ENCODE results near the gene CDS1. TPM values are rescaled to one million over a fixed set of nuclear protein-coding genes. Genes with fewer than 3 reads are reported as not detected.

Gene CDS1
- total RNA-seq, 2 donors from 2014 or later = 5.8 to 8.9 TPM

GRCh38 chr4:84632092-84632491, 49.2 kb downstream of the CDS1 start:
- Mint-ChIP-seq H3K27me3 (ENCODE audit: insufficient read depth) (no peaks in the 10 kb centered on the region), H3K36me3 (ENCODE audit: low read depth) (peaks cover 6% of the 10 kb centered on the region), H3K27ac (no peak overlapping the region), H3K9me3 (no peaks in the 10 kb centered on the region), H3K4me1 (no peaks in the 10 kb centered on the region), H3K4me3 (no peak overlapping the region)
- Histone ChIP-seq H3K4me3 (ENCODE audit: low read length) (no peak overlapping the region), H3K4me1 (ENCODE audit: control insufficient read depth, insufficient read depth, low read length) (no peaks in the 10 kb centered on the region), H3K27ac (ENCODE audit: low read depth, low read length) (no peak overlapping the region), H3K9ac (ENCODE audit: extremely low read depth, low read length, poor library complexity, severe bottlenecking) (no peak overlapping the region), H3K36me3 (ENCODE audit: control insufficient read depth, insufficient read depth, low read length) (no peaks in the 10 kb centered on the region), H3K9me3 (ENCODE audit: control insufficient read depth, low read length) (no peaks in the 10 kb centered on the region), H3K27me3 (ENCODE audit: control insufficient read depth, insufficient read depth, low read length, poor library complexity, severe bottlenecking) (no peaks in the 10 kb centered on the region)
- TF ChIP-seq, protein P1, sequence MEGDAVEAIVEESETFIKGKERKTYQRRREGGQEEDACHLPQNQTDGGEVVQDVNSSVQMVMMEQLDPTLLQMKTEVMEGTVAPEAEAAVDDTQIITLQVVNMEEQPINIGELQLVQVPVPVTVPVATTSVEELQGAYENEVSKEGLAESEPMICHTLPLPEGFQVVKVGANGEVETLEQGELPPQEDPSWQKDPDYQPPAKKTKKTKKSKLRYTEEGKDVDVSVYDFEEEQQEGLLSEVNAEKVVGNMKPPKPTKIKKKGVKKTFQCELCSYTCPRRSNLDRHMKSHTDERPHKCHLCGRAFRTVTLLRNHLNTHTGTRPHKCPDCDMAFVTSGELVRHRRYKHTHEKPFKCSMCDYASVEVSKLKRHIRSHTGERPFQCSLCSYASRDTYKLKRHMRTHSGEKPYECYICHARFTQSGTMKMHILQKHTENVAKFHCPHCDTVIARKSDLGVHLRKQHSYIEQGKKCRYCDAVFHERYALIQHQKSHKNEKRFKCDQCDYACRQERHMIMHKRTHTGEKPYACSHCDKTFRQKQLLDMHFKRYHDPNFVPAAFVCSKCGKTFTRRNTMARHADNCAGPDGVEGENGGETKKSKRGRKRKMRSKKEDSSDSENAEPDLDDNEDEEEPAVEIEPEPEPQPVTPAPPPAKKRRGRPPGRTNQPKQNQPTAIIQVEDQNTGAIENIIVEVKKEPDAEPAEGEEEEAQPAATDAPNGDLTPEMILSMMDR (conservative IDR thresholded peaks at IDR 0.05) = no peak
- 100% methylated on average over 2 of the region's 2 CpGs for WGBS, 2 experiments (ENCODE audit: insufficient coverage in 1 of 2, insufficient read length in 1 of 2)
- no peak for DNase-seq

DNA sequence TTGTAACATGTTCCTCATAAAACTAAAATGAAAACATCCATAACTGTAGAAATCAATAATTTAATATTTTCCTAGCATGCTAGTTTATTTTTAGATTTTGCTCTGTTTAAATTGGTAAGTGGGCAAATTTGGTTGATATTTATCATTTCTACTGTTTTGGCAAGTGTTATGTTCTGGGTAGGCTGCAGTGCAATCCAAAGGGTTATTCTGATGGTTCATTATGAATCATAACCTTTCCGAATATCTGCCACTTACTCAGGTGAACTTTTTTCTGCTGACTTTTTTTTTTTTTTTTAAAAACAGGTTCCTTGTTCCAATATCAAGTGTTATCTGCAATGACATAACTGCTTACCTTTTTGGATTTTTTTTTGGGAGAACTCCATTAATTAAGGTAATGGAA, 52.0 kb downstream of the CDS1 start:
- Histone ChIP-seq H3K4me1 (ENCODE audit: control insufficient read depth, insufficient read depth, low read length) (no peaks in the 10 kb centered on the region), H3K27me3 (ENCODE audit: control insufficient read depth, insufficient read depth, low read length, poor library complexity, severe bottlenecking) (no peaks in the 10 kb centered on the region), H3K9ac (ENCODE audit: extremely low read depth, low read length, poor library complexity, severe bottlenecking) (no peak overlapping the region), H3K9me3 (ENCODE audit: control insufficient read depth, low read length) (no peaks in the 10 kb centered on the region), H3K4me3 (ENCODE audit: low read length) (no peak overlapping the region), H3K36me3 (ENCODE audit: control insufficient read depth, insufficient read depth, low read length) (no peaks in the 10 kb centered on the region), H3K27ac (ENCODE audit: low read depth, low read length) (no peak overlapping the region)
- Mint-ChIP-seq H3K4me1 (no peaks in the 10 kb centered on the region), H3K27me3 (ENCODE audit: insufficient read depth) (no peaks in the 10 kb centered on the region), H3K4me3 (no peak overlapping the region), H3K27ac (no peak overlapping the region), H3K9me3 (no peaks in the 10 kb centered on the region), H3K36me3 (ENCODE audit: low read depth) (peaks cover 6% of the 10 kb centered on the region)
- no peak for DNase-seq
- TF ChIP-seq, protein P1 (conservative IDR thresholded peaks at IDR 0.05) = no peak
- WGBS, 2 experiments (ENCODE audit: insufficient coverage in 1 of 2, insufficient read length in 1 of 2) = 95 to 100% methylated on average over 1 of the region's 1 CpG

DNA sequence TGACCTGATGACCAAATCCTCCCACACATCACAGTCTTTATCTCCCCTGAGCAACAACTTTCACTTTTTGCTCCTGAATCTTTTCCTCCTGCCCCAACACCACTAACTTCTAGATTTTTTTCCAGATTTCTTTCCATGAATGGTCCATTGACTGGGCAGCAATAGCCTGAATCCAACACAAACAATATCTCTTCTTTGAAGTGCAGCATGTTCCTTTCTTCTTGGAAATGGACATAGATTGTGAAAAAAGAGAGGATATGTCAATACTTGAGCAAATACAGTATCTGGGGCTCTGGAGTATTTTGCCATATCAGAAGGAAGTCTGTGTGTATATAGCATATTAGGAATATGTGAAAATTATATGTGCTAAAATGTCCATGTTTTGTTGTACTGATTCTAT, 55.2 kb downstream of the CDS1 start:
- no peak overlapping the region for H3K4me3 ChIP-seq (ENCODE audit: low read length)
- no peak for DNase-seq
- no peak overlapping the region for H3K4me3 Mint-ChIP-seq
- no peak overlapping the region for H3K9ac ChIP-seq (ENCODE audit: extremely low read depth, low read length, poor library complexity, severe bottlenecking)
- no peaks in the 10 kb centered on the region for H3K9me3 Mint-ChIP-seq
- H3K27ac ChIP-seq (ENCODE audit: low read depth, low read length) = no peak overlapping the region
- TF ChIP-seq, protein P1 (conservative IDR thresholded peaks at IDR 0.05) = no peak
- no peak overlapping the region for H3K27ac Mint-ChIP-seq
- no peaks in the 10 kb centered on the region for H3K36me3 ChIP-seq (ENCODE audit: control insufficient read depth, insufficient read depth, low read length)
- no peaks in the 10 kb centered on the region for H3K27me3 ChIP-seq (ENCODE audit: control insufficient read depth, insufficient read depth, low read length, poor library complexity, severe bottlenecking)
- H3K27me3 Mint-ChIP-seq (ENCODE audit: insufficient read depth) = no peaks in the 10 kb centered on the region
- H3K4me1 Mint-ChIP-seq = no peaks in the 10 kb centered on the region
- no peaks in the 10 kb centered on the region for H3K9me3 ChIP-seq (ENCODE audit: control insufficient read depth, low read length)
- no peaks in the 10 kb centered on the region for H3K4me1 ChIP-seq (ENCODE audit: control insufficient read depth, insufficient read depth, low read length)
- peaks cover 14% of the 10 kb centered on the region for H3K36me3 Mint-ChIP-seq (ENCODE audit: low read depth)
